ENCODE data around the gene LRP1.

DNA sequence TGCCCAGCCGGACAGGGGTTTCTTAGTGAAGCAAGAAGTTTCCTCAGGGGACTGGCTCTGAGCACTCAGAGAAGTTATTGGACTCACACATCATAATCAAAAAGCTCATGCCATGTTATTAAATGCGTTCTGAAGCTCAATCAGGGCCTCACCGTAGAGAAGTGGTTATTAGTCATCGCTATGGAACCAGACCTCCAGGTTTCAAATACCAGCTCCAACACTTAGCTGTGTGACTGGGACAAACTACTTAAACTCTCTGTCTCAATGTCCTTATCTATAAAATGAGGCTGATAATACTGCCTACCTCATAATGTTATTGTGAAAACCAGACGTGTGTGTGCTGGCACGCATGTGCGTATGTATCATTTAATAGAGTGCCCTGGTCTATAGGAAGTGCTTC is 24.4 kb upstream of the LRP1 start:
- no peak for TF ChIP-seq CSDC2 (CRISPR knock-in tag; IDR thresholded peaks at IDR 0.05)
- TF ChIP-seq ZFP3 (CRISPR knock-in tag; IDR thresholded peaks at IDR 0.05), result no peak
- TF ChIP-seq ESRRG (CRISPR knock-in tag; IDR thresholded peaks at IDR 0.05), result no peak
- TF ChIP-seq, protein P1, sequence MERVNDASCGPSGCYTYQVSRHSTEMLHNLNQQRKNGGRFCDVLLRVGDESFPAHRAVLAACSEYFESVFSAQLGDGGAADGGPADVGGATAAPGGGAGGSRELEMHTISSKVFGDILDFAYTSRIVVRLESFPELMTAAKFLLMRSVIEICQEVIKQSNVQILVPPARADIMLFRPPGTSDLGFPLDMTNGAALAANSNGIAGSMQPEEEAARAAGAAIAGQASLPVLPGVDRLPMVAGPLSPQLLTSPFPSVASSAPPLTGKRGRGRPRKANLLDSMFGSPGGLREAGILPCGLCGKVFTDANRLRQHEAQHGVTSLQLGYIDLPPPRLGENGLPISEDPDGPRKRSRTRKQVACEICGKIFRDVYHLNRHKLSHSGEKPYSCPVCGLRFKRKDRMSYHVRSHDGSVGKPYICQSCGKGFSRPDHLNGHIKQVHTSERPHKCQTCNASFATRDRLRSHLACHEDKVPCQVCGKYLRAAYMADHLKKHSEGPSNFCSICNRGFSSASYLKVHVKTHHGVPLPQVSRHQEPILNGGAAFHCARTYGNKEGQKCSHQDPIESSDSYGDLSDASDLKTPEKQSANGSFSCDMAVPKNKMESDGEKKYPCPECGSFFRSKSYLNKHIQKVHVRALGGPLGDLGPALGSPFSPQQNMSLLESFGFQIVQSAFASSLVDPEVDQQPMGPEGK (CRISPR knock-in tag; IDR thresholded peaks at IDR 0.05; ENCODE audit: borderline replicate concordance), result no peak
- TF ChIP-seq TCF4 (CRISPR knock-in tag; IDR thresholded peaks at IDR 0.05; ENCODE audit: borderline replicate concordance), result no peak
- TF ChIP-seq BACH2 (CRISPR knock-in tag; IDR thresholded peaks at IDR 0.05; ENCODE audit: borderline replicate concordance), result no peak
